Activated CD4-positive, alpha-beta T cell treated with anti-CD3 and anti-CD28 coated beads for 1 hour (primary cell): Measurements from ENCODE around the gene SORD.
A peak's percentile ranks its signal among the peaks of the same experiment; 100 is the strongest.
"Not testable (repeated sequence)": the region's sequence is repeated elsewhere in the genome, so short reads cannot be mapped to it uniquely, and the experiment has no call there.

Experiments
- DNase-seq: peaks from one replicate; pipeline ENCODE4 v3.0.0-alpha.2; 2020

Gene SORD

DNA sequence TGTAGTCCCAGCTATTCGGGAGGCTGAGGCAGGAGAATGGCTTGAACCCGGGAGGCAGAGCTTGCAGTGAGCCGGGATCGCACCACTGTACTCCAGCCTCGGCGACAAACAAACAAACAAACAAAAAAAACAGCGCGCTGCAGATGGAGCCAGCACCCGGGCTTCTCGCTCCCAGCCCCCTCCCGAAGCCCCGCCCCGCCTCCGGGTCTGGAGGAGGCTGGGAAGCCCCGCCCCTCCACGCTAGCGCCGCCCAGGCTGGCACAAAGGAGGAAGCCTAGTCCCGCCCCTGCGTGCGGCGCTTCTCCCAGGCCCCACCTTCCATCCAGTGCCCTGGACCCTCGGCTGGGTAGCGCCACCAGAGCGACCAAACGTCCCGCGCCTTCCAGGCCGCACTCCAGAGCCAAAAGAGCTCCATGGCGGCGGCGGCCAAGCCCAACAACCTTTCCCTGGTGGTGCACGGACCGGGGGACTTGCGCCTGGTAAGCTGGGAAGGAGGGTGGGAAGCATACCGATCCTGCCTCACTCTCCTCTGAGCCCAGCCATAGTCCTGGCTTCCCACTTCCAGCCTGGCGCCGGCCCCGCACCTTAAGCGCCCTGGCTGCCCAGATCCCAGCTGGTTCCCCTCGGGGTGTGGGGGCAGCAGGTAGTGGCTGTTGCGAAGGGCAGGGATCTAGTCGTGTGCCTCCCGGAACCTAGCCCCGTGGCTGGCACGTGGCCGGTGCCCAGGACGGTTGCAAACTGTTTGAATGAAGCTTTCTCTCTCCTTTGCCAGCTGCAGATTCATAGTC is at the start of gene SORD:
SORD (plus strand) TSS at position 325 of the 788 bp plus-strand sequence; CDS start at position 414, 89 bp downstream.
- DNase-seq, result peak; percentile 79

DNA sequence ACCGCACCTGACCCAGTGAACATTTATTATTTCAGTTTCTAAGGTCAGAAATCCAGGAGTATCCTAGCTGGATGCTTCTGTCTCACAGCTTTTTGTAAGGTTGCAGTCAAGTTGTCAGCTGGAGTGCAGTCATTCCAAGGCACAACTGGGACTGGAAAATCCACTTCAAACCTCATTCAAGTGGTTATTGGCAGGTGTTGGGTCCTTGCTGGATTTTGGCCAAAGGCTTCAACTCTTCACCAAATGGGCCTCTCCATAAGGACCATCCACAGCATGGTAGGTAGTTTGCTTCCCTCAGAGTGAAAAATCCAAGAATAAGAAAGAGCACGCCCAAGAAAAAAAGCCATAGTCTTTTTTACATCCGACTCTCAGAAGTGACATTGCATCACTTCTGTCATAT is 46.8 kb upstream of the SORD start:
- DNase-seq, result not testable (repeated sequence)

DNA sequence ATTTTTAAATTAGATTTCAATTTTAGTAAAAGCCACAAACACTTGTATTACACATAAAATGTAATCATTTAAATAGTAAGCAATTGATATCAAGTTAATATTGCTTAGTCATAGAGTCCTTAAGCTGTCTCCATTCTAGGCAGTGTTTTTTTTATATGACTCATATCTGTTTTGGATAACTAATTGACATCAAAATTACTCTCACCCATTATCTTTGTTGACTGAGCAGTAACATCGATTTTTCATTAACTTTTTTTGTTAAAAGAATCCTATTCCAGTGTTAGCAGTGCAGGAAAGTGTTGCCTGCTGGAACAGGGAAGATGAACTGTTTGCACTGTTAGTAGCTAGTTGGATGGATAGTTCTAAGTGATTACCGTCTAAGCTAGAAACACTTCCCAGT is 45.2 kb upstream of the SORD start:
- not testable (repeated sequence) for DNase-seq

DNA sequence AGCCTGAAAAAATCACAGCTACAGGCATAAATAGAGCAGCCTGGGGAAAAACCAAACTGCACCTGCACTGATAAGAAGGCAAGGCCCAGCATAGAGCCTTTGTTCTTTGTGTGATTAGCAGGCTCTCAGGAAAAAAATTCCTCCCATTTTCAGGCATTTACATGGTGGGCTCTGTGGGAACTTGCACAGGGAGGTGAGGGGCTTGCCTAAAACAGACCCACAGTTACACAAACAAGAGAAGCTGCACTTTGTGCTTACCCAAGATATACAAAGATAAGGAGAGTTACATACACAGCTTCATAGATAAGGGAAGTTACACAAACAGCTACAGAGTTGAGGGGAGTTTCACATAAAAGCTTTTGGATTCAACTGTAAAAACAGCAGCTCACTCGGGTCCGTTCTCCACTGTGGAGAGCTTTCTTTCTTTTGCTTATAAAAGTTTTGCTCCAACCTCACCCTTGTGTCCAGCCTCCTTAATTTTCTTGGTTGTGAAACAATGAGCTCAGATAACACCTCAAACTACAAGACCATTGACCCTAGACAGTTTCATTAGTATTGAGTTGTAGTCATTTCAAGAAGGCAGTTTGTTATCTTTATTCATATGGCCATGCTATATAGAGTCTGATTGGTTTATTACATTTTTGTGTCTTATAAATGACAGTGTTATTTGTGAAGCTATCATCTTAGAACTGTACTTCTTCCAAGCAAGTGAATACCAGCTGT is 43.2 kb upstream of the SORD start:
- DNase-seq, result not testable (repeated sequence)

DNA sequence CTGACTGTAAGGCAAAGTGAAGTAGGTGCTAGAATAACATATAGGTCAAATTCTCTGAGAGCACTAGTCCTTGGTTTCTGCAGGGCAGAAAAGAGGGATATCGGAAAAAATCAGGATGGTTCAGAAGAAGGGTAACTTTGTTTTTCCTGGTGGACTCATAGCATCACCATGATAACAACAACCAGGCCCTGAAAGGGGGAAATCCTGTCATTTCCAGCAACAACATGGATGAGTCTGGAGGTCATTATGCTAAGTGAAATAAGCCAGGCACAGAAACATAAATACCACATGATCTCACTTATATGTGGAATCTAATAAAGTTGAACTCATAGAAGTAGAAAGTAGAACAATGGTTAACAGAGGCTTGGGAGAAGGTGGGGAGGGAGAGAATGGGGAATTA is 38.9 kb upstream of the SORD start:
- DNase-seq, result not testable (repeated sequence)

DNA sequence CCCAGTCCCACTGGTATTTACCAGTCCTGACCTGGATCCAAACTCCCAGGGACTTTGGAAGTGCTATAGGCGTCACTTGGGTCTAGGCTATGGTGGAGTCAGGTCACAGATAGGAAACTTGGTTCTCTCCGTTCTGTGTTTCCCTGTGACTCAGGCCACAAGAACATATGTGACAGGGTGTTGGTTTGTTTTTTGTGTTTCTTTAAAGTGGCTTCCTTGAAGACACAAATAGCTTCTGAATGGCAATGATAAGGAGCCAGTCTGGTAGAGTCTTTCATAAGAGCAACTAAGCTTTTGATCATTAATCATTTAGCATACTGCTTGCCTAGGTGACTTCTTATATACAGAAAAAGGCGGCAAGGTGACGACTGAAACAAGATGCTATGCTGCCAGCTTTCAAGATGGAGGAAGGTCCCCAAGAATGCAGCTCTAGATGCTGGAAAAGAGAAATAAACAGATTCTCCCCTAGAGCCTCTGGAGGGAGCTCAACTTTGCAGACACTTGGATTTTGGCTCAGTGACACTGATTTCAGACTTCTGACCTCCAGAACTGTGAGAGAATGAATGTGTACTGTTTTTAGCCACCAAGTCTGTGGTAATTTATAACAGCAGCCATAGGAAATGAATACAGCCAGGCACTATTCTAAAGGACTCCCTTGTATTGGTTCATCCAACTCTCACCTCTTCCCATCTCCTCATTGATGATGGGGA is 36.5 kb upstream of the SORD start:
- DNase-seq, result not testable (repeated sequence)

DNA sequence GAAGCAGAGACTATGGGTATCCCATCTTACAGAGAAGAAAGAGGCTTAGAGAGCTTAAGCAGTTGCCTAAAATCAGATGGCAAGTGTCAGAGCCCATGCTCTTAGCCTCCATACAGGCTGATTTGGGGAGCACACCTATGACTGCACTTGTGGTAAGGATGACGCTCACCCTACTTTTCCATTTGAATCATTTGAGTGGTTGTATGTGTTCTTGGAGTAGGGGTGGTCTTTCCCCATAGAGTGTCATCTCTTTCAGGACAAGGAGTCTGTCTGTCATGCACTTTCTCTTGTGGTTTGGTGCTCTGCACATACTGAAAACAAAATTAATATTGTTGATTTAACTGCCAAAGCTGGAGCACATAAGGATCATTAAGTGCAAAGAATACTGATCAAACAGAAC is 35.3 kb upstream of the SORD start:
- not testable (repeated sequence) for DNase-seq

DNA sequence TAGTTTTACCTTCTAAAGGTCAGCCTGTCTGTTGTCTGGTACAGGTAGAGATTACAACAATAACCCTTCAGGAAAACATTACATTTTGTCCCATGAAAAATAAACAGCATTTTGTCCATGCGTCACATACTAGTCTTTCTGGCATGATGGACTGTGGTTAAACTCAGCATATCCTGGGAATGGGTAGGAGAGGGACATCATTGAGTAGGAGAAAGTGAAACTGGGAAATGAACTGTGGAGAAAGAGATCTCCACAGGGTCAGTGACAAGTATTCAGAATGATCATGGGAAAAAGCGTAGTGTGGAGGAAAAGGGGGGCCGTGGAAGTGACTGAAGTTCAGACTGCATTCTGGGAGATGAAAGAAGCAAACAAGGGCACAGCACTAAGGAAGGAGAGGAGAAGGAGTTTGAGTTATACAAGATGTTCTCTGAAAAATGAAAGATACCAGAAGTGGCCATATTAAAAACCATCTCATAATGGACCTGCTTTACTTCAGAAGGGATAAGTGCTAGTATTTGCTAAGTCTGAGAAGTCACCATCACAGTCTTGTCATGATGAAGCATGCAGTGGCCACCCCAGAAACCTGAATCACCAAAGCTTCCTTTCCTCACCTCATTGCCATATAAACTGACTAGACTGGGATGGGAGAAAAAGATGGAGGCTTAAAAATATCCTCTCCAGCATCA is 34.7 kb upstream of the SORD start:
- not testable (repeated sequence) for DNase-seq

DNA sequence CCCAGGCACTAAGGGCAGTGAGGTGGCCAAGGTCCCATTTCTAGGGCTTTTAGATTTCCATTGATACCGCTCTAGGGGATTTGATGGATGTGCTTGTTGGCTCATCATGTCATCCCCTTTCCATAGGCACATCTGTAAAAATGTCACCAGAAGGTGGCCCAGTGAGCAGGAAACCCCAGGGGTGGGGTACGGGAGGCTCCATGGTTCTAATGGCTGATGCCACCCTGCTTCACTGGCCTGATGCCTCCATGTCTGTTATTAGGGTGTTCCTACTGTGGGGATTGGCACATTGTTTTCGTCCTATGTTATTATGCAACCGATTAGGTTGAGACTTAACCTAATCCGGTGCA is 34.1 kb upstream of the SORD start:
- DNase-seq, result not testable (repeated sequence)

DNA sequence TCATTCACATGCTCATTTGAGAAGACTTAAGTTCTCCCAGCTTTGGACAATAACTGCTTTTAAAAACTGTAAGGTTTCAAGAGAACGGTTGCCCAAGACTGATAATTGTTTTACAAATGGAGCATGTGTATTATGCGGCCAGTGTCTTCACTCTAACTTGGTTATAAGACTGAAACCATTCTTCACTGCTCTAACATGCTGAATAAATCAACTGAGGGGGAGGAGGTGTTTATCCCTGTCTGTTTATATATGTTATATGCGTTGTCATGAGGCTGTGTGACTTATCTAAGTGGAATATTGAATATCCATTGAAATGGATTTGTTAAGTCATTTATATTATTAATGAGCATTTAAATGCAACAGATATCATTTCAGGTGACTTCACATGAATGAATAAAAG is 25.4 kb upstream of the SORD start:
- not testable (repeated sequence) for DNase-seq

DNA sequence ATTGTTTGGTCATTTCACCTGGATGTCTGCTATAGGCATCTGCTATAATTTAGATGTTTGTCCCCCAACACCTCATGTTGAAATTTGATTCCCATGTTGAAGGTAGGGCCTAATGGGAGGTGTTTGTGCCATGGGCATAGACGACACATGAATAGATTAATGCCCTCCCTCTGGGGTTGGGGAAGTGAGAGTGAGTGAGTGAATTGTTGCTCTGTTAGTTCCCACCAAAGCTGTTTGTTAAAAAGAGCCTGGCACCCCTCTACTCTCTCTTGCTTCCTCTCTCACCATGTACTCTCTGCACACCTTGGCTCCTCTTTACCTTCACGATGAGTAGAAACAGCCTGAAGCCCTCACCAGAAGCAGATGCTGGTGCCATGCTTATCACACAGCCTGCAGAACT is 23.9 kb upstream of the SORD start:
- DNase-seq, result no peak

DNA sequence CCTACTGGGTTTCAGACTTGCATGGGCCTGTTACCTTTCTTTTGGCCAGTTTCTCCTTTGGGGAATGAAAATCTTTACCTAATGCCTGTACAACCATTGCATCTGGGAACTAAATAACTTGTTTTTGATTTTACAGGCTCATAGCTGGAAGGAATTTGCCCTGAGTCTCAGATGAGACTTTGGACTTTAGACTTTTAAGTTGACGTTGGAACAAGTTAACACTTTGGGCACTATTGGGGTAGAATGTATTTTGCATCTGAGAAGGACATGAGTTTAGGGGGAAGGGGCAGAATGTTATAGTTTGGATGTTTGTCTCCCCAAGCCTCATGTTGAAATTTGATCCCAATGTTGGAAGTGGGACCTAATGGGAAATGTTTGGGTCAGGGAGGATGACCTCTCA is 21.8 kb upstream of the SORD start:
- DNase-seq, result not testable (repeated sequence)

DNA sequence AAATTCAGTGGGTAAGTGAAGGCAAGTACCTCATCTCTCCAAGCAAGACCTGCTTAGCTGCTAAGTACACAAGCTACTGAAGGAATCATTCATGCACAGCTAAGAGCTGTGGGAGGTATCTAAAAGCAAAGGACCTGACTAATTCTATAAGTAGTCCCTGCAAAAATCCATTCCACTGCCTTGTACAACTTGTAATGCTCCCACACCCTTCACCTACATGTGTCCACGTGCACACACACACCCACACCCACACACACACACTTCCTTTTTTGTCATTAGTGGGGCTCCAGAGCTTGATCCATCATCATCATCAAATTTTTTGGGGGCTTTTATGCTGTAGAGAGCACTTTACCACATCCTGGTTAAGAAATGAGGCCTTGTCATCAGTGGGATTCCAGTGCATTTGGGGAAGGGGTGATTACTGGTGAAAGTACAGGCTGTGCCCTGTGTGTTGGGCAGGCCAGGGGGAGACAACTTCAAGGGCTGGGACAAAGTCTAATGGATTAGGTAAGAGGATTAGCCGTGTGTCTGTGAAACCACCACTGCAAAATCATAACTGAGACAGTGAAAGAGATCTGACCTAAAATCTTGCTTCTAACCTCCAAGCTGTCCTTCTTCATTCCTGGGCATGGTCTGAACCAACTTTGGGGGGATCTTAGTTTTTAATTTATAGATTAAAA is 19.1 kb upstream of the SORD start:
- not testable (repeated sequence) for DNase-seq

DNA sequence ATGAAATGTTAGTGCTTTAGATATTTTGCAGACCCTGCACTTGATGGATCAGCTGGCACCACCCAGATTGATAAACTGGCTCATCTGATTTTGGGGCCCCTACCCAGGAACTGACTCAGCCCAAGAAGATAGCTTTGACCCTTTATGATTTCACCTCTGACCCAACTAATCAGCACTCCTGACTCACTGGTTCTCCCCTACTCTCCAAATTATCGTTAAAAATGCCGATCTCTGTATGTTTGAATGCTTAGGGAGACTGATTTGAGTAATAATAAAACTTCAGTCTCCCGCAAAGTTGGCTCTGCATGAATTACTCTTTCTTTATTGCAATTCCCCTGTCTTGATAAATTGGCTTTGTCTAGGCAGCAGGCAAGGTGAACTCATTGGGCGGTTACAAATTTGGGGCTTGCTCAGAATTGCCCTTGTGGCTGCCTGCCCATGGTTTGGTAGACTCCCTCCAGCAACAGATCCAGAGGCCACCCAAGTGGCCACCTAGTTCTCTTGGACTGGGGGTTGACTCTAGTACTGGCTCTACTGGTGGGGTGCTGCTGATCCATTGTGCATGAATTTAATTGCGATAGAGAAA is 18.3 kb upstream of the SORD start:
- not testable (repeated sequence) for DNase-seq

DNA sequence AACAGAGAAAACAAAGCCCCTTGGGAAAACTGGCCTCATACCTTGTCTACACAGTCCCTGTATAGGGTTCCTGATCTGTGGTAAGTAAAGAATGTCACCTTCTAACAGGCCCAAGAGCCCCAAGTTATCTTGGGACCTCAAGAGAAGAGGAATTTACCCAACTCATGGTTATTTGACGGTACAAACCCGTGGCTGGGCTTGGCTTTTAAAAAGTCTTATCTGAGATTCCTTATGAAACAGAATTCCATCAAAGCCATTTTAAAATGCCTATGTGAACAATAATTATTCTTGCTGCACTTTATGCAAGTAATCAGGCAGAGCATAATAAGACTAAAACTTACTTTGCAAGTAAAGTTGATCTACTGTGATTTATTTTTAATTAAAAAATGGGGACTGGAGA is 13.9 kb upstream of the SORD start:
- DNase-seq, result no peak

DNA sequence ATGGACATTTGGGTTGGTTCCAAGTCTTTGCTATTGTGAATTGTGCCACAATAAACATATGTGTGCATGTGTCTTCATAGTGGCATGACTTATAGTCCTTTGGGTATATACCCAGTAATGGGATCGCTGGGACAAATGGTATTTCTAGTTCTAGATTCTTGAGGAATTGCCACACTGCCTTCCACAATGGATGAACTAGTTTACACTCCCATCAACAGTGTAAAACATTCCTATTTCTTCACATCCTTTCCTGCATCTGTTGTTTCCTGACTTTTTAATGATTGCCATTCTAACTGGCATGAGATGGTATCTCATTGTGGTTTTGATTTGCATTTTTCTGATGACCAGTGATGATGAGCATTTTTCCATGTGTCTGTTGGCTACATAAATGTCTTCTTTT is 7.9 kb upstream of the SORD start:
- not testable (repeated sequence) for DNase-seq

DNA sequence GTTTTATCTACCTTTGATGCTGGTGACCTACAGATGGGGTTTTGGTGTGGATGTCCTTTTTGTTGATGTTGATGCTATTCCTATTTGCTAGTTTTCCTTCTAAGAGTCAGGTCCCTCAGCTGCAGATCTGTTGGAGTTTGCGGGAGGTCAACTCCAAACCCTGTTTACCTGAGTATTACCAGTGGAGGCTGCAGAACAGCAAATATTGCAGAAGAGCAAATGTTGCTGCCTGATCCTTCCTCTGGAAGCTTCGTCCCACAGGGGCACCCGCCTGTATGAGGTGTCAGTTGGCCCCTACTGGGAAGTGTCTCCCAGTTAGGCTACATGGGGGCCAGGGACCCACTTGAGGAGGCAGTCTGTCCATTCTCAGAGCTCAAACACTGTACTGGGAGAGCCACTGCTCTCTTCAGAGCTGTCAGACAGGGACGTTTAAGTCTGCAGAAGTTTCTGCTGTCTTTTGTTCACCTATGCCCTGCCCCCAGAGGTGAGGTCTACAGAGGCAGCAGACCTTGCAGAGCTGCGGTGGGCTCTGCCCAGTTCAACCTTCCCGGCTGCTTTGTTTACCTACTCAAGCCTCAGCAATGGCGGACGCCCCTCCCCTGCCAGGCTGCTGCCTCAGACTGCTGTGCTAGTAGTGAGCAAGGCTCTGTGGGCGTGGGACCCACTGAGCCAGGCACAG is 2.6 kb upstream of the SORD start:
- not testable (repeated sequence) for DNase-seq

DNA sequence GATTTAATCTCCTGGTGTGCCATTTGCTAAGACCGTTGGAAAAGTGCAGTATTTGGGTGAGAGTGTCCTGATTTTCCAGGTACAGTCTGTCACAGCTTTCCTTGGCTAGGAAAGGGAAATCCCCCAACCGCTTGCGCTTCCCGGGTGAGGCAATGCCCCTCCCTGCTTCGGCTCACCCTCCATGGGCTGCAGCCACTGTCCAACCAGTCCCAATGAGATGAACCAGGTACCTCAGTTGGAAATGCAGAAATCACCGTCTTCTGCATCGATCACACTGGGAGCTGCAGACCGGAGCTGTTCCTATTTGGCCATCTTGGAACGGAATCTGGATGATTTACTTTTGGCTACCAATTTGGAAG is 2.1 kb upstream of the SORD start:
- DNase-seq, result not testable (repeated sequence)

DNA sequence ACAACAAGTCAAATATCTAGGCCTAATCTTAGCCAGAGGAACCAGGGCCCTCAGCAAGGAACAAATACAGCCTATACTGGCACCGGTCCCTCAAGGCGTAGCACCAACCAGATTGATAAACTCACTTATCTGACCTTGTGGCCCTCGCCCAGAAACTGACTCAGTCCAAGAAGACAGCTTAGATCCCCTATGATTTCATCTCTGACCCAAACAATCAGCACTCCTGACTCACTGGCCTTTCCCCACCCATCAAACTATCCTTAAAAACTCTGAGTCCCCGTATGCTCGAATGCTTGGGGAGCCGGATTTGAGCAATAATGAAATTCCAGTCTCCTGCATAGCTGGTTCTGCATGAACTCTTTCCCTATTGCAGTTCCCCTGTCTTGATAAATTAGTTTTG is 1.6 kb upstream of the SORD start:
- DNase-seq, result no peak

DNA sequence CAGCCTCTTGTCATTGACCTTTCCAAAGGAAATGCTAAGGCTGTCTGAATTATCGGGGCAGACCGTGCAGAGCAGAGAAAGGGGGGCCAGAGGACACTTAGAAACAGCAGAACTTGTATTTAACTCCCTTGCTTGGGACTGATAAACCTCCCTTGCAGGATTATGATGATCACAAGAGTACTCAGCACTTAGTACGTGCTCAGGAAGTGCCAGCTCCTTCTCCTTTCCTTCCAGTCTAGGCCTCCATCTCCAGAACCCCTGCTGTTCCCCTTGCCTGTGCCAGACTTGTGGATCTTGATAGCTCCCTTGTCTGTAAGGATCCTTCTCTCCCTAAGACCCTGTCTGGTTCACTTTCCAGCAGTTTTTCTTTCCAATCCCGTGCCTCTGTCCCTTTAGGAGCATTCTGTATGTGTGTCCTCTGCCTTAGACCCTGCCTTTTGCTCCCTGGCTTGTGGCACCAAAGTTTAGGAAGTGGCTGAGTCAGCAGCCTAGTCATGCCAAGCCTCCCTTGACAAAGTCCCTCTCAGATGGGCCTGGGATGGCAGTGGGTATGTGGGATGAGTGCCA is 747 bp downstream of the SORD start:
- DNase-seq, result no peak

DNA sequence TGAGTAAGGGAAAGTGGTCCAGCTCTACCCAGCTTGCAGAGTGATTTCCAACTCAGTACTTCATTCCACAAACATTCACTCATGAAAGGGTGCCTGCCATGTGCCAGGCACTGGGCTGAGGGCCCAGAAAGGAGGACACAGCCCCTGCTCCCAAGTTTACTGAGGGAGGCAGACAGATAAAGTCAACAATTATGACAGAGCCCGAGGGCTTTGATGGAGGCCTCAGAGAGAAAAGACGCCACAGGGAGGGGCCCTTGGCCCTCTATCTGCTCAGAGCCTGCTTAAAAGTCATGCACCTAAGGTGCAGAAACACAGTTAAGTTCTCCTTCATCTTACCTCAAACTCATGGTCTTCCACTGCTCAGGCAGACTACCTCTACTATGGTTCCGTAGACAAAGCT is 1.7 kb downstream of the SORD start:
- DNase-seq, result not testable (repeated sequence)
